Lower lobe of right lung (tissue), 2 donors: ENCODE results near the gene MGMT. TPM values are rescaled to one million over a fixed set of nuclear protein-coding genes. Genes with fewer than 3 reads are reported as not detected.

Experiments
- ATAC-seq, 2 donors: fragments of 200-7000 bp; cut with Tn5 transposase; one replicate each; pipeline ENCODE4 v1.9.1; 2020 to 2022; ENCODE audit warnings: mild to moderate bottlenecking in 2 of 2, moderate library complexity in 2 of 2
- DNase-seq: peaks from one replicate; pipeline ENCODE4 v3.0.0-alpha.2; 2020
- H3K27ac ChIP-seq: fragments of 200-600 bp; one replicate; pipeline ENCODE4 v1.8.0; 2022
- H3K27me3 ChIP-seq: fragments of 200-600 bp; one replicate; pipeline ENCODE4 v1.8.0; 2022; ENCODE audit warnings: low read depth
- H3K36me3 ChIP-seq: fragments of 200-600 bp; one replicate; pipeline ENCODE4 v1.8.0; 2022; ENCODE audit warnings: mild to moderate bottlenecking
- H3K4me1 ChIP-seq: fragments of 200-600 bp; one replicate; pipeline ENCODE4 v1.8.0; 2022
- H3K4me3 ChIP-seq: fragments of 200-600 bp; one replicate; pipeline ENCODE4 v1.8.0; 2022; ENCODE audit warnings: mild to moderate bottlenecking
- H3K9me3 ChIP-seq: fragments of 200-600 bp; one replicate; pipeline ENCODE4 v1.8.0; 2022
- intact Hi-C: fragments of 100-400 bp; cut with DNase I; formaldehyde crosslinking; loops from one replicate; pipeline ENCODE4 v1.11.0; 2022
- total RNA-seq: library from RNA; stranded (reverse); fragmentation: NEBNext Ultra II Directional; extraction: Animal tissue kit (Norgen Biotek cat#: 25700); gene quantifications from one replicate; pipeline ENCODE4 v1.2.1, GENCODE V29; 2021
- TF ChIP-seq, protein P1 (sequence below): fragments of 200-600 bp; IDR thresholded peaks from one replicate; pipeline ENCODE4 v1.8.0; 2022; ENCODE audit warnings: antibody characterized with exemption, mild to moderate bottlenecking
- donor health status: DM: no; HTN: yes; CAD: no; lungs with severe emphysema.

The MGMT gene
- total RNA-seq, 1 donor from 2014 or later = 19.9 TPM

DNA sequence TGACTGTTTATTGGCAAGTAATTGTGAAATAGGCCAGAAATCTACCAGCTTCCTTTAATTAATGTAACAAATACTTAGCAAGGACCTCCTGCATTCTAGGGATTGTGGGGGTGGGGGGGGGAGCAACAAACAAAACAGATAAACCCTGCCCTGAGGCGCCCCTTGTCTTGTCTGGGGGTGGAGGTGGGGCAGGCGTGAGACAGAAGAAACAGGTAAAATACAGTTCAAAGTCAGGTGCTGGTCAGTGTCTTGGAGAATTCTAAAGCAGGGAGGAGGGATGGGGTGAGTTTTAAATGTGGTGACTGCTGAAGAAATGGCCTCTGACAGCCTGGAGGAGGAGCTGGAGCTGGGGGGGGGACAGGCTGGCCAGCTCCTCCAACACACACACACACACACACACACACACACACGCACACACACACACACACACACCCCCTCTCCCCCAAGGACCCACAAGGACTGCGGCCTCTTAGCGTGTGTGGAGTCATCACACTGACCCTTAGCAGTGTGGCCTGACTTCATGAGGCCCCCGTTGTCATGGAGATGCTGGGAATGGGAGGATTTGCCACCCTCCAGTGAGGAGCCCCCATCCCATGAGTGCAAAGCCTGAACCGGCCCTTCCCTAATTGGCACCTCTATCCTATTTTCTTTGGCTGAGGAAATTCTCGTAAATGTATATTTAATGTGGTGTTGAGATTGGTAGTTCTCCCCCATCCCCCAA lies 190.4 kb downstream of the MGMT start:
- H3K36me3 ChIP-seq = no peaks in the 10 kb centered on the region
- TF ChIP-seq, protein P1, sequence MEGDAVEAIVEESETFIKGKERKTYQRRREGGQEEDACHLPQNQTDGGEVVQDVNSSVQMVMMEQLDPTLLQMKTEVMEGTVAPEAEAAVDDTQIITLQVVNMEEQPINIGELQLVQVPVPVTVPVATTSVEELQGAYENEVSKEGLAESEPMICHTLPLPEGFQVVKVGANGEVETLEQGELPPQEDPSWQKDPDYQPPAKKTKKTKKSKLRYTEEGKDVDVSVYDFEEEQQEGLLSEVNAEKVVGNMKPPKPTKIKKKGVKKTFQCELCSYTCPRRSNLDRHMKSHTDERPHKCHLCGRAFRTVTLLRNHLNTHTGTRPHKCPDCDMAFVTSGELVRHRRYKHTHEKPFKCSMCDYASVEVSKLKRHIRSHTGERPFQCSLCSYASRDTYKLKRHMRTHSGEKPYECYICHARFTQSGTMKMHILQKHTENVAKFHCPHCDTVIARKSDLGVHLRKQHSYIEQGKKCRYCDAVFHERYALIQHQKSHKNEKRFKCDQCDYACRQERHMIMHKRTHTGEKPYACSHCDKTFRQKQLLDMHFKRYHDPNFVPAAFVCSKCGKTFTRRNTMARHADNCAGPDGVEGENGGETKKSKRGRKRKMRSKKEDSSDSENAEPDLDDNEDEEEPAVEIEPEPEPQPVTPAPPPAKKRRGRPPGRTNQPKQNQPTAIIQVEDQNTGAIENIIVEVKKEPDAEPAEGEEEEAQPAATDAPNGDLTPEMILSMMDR = no peak
- H3K27me3 ChIP-seq = no peaks in the 10 kb centered on the region
- intact Hi-C loops = no loop called here
- no peak overlapping the region for H3K27ac ChIP-seq
- ATAC-seq = no peak
- no peak overlapping the region for H3K4me3 ChIP-seq
- H3K9me3 ChIP-seq = no peaks in the 10 kb centered on the region
- DNase-seq = no peak
- no peaks in the 10 kb centered on the region for H3K4me1 ChIP-seq

GRCh38 chr10:129658376-129659072 lies 191.5 kb downstream of the MGMT start:
- Histone ChIP-seq H3K9me3 (no peaks in the 10 kb centered on the region), H3K36me3 (no peaks in the 10 kb centered on the region), H3K4me3 (no peak overlapping the region), H3K4me1 (no peaks in the 10 kb centered on the region), H3K27ac (no peak overlapping the region), H3K27me3 (no peaks in the 10 kb centered on the region)
- ATAC-seq (no peak), DNase-seq (no peak)
- intact Hi-C loops = no loop called here
- TF ChIP-seq, protein P1 = no peak

DNA sequence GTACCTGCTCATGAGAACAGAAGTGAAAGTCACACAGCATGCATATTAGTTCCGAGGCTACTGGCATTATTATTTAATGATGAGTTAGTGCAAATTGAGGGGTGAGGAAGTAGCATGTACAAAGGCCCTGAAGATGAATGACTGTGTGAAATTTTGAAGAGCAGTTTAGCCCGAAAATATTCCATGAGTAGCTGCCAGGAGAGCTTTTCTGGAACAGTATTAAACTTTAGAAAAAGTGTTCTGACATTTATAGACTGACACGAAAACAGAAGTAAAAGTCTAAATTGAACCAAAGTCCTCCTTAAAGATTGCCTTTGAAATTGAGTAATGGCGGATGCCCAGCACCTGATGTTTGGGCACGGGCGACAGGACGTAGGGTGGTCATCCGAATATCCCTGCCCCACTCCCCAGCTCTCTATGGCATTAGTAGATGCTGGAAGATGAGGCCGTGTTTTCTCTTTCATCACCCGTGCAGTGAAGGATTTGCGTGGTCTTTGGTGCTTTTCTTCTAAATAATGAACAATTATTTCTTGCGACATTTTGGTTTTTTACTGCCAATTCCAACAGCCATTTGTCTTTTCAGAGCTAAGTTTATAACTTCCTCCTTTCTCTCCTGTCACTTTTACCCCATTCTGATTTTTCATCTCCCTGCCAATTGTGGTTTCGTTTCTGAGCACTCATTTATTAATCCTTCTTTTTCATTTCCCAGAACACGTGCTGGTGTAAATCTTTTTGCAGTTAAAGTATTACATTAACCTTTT lies 192.6 kb downstream of the MGMT start:
- H3K9me3 ChIP-seq = peaks cover 6% of the 10 kb centered on the region
- peak overlapping the region; percentile 1 for H3K4me3 ChIP-seq
- no peaks in the 10 kb centered on the region for H3K4me1 ChIP-seq
- ATAC-seq = no peak
- no peak overlapping the region for H3K27ac ChIP-seq
- TF ChIP-seq, protein P1 = no peak
- no peak for DNase-seq
- no peaks in the 10 kb centered on the region for H3K27me3 ChIP-seq
- intact Hi-C loops = no loop called here
- H3K36me3 ChIP-seq = no peaks in the 10 kb centered on the region

GRCh38 chr10:129660569-129660968 lies 193.5 kb downstream of the MGMT start:
- TF ChIP-seq, protein P1 = no peak
- intact Hi-C loops = no loop called here
- no peak for DNase-seq

DNA sequence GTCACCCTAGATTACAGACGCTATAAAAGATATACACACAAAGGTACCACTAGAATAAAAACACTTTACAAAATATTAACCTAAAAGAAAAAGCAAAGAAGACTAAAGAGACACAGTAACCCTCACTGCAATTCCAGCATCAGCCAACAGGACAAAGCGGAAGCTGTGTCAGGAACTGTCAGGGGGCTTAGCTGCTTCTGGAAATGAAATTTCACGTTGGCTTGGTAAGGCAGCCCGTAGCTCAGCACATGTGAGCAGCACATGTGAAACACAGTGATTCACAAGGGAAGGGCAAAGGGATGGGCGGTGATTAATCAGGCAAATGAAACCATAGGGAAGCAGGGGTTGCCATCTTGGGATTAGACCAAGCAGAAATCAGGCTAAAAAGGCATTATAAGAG lies 195.4 kb downstream of the MGMT start:
- intact Hi-C loops = no loop called here
- H3K4me3 ChIP-seq = no peak overlapping the region
- peaks cover 7% of the 10 kb centered on the region for H3K9me3 ChIP-seq
- no peaks in the 10 kb centered on the region for H3K36me3 ChIP-seq
- ATAC-seq = peak in 1 of 2 donors; percentile 29
- DNase-seq = no peak
- no peaks in the 10 kb centered on the region for H3K27me3 ChIP-seq
- no peak overlapping the region for H3K27ac ChIP-seq
- TF ChIP-seq, protein P1 = peak; percentile 12
- H3K4me1 ChIP-seq = no peaks in the 10 kb centered on the region

More at GRCh38 chr10:129660569-129660968, 193.5 kb downstream of the MGMT start:
- ATAC-seq = no peak
- Histone ChIP-seq H3K9me3 (peaks cover 7% of the 10 kb centered on the region), H3K27ac (no peak overlapping the region), H3K4me3 (no peak overlapping the region), H3K27me3 (no peaks in the 10 kb centered on the region), H3K4me1 (no peaks in the 10 kb centered on the region), H3K36me3 (no peaks in the 10 kb centered on the region)
